GM12891 (cell line): ENCODE results near the gene SND1.

Experiments used
- DNase-seq: peaks from one replicate; pipeline ENCODE4 v3.0.0; 2011; ENCODE audit warnings: low spot score; ENCODE audit not compliant: insufficient read length
- FAIRE-seq: peaks from 2 replicates; lab custom pipeline; 2011; peaks lifted over from hg19 to GRCh38; lab: Jason Lieb, UNC
- PAX5 ChIP-seq: IDR thresholded peaks from 2 replicates; pipeline ENCODE4 v1.6.1; 2011; ENCODE audit warnings: low read length, moderate library complexity, mild to moderate bottlenecking; ENCODE audit not compliant: insufficient read depth, severe bottlenecking
- POLR2A ChIP-seq: IDR thresholded peaks from 2 replicates; pipeline ENCODE4 v1.6.1; 2011; ENCODE audit warnings: low read depth, low read length, control low read depth
- POLR2AphosphoS5 ChIP-seq: IDR thresholded peaks from 2 replicates; pipeline ENCODE4 v1.6.1; 2011; ENCODE audit warnings: low read depth, low read length, control low read depth
- POU2F2 ChIP-seq: IDR thresholded peaks from 2 replicates; pipeline ENCODE4 v1.6.1; 2011; ENCODE audit warnings: low read depth, mild to moderate bottlenecking, control low read depth, low read length, moderate library complexity
- SPI1 ChIP-seq: IDR thresholded peaks from 2 replicates; pipeline ENCODE4 v1.6.1; 2011; ENCODE audit warnings: low read depth, low read length, control low read depth
- TAF1 ChIP-seq: IDR thresholded peaks from 2 replicates; pipeline ENCODE4 v1.6.1; 2011; ENCODE audit warnings: low read depth, low read length, control low read depth

SND1 gene

GRCh38 chr7:128131115-128131514 is 479.1 kb downstream of the SND1 start:
- TF ChIP-seq POLR2A (no peak), SPI1 (no peak), PAX5 (no peak), POLR2AphosphoS5 (no peak)
- FAIRE-seq: no peak

GRCh38 chr7:128131731-128132130 is 479.7 kb downstream of the SND1 start:
- no peak for TF ChIP-seq SPI1
- FAIRE-seq: no peak
- no peak for DNase-seq

More at GRCh38 chr7:128131115-128131514, 479.1 kb downstream of the SND1 start:
- DNase-seq: no peak

DNA sequence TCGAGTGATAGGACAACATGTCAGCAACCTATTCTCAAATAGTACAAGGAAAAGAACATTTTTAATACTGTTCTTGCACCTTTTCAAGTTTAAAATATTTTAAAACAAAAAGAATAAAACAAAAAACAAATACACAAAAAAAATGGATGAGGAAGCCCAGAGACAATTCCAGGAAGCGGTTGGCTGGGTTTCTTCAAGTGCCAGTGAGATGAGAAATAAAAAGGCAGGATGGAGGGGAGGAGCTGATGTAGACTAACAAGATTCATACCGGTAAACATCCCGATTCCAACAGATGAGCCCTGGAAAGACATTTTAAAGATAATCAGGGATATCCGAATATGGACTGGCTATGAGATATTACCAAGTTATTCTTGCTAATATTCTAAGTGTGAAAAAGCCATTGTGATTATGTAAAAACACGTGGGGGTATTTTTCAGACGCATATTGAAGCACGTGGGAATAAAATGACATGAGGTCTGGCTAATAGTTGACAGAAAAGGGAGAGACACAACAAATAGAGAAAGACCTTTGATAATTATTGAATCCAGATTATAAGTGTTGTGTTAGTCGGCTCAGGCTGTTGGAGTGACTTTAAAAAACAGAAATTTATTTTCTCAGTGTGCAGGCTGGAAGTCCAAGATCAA is 480.6 kb downstream of the SND1 start:
- TF ChIP-seq TAF1 (no peak), POLR2AphosphoS5 (no peak), POU2F2 (no peak), SPI1 (no peak), POLR2A (no peak), PAX5 (no peak)
- DNase-seq (no peak), FAIRE-seq (no peak)

DNA sequence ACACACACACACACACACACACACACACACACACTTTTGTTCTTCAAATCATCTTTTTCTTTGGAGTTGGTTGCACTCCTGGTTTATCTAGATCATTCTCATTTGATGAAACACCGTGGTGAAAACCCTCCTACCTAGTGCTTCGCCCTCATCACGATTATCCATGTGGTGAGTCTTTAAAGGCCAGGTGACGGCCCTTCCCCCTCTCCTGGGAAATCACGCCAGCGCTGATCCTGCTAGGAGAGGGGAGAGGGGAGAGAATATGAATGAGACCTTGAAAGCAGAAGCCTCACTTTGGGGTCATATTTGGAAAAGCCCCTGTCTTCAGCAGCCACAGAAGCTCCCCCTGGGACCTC is 483.1 kb downstream of the SND1 start:
- no peak for FAIRE-seq
- no peak for TF ChIP-seq SPI1
- TF ChIP-seq POU2F2: no peak
- TF ChIP-seq POLR2A: no peak
- TF ChIP-seq POLR2AphosphoS5: no peak
- TF ChIP-seq PAX5: no peak
- TF ChIP-seq TAF1: no peak
- no peak for DNase-seq

GRCh38 chr7:128135515-128136214 is 483.7 kb downstream of the SND1 start:
- TF ChIP-seq TAF1: no peak
- no peak for TF ChIP-seq PAX5
- TF ChIP-seq POLR2AphosphoS5: no peak
- TF ChIP-seq POU2F2: no peak
- TF ChIP-seq SPI1: no peak
- TF ChIP-seq POLR2A: no peak
- peak; percentile 82 for DNase-seq
- peak; percentile 71 for FAIRE-seq

DNA sequence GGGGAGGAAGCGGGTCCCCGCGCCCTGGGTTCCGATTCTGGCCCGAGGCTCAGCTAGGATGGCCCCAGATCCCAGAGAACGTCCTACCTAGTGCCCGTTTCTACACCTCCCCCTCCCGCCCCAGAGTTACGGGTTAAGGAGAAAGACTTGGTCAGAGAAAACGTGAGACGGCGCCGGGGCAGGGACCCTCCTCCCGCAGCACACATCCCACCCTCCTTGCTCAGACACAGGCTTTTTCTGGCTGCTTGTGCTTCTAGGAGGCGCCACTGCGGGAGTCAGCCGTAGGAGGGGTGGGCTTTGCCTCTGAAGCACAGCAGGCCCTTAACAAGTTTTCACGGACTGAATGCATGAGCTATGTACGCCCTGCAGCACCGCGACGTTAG is 484.2 kb downstream of the SND1 start:
- no peak for DNase-seq
- FAIRE-seq: no peak
- no peak for TF ChIP-seq TAF1
- no peak for TF ChIP-seq POLR2A
- TF ChIP-seq POU2F2: no peak
- no peak for TF ChIP-seq POLR2AphosphoS5

GRCh38 chr7:128137181-128137580 is 485.2 kb downstream of the SND1 start:
- no peak for FAIRE-seq
- DNase-seq: no peak
- no peak for TF ChIP-seq POLR2AphosphoS5
- TF ChIP-seq SPI1: no peak
- TF ChIP-seq TAF1: no peak
- no peak for TF ChIP-seq POU2F2
- no peak for TF ChIP-seq POLR2A
- TF ChIP-seq PAX5: no peak

DNA sequence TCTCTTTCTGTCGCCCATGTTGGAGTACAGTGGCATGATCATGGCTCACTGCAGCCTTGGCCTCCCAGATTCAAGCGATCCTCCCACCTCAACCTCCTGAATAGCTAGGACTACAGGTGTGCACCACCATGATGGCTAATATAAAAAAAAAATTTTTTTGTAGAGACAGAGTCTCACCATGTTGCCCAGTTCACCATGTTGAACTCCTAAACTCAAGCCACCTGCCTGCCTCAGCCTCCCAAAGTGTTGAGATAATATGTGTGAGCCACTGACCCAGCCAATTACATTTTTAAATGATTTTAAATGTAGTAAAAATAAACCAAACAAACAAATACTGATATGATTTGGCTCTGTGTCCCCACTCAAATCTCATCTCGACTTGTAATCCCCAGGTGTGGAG is 487.4 kb downstream of the SND1 start:
- FAIRE-seq (no peak), DNase-seq (no peak)
- TF ChIP-seq PAX5: no peak
- no peak for TF ChIP-seq POLR2A
- no peak for TF ChIP-seq POLR2AphosphoS5
- no peak for TF ChIP-seq TAF1
- TF ChIP-seq SPI1: no peak
- no peak for TF ChIP-seq POU2F2

- DNase-seq: no peak
- TF ChIP-seq POLR2AphosphoS5: no peak
- TF ChIP-seq POLR2A: no peak
- no peak for TF ChIP-seq TAF1
- TF ChIP-seq POU2F2: no peak
- no peak for TF ChIP-seq PAX5
- no peak for TF ChIP-seq SPI1
- FAIRE-seq: no peak
These were observed 489.7 kb downstream of the SND1 start for GRCh38 chr7:128141683-128142195.
